ENCODE measurements around the gene TRMT1L.

GRCh38 chr1:185075476-185075875, 81.3 kb downstream of the TRMT1L start:
- TF ChIP-seq POLR2A (IDR thresholded peaks at IDR 0.05): no peak
- TF ChIP-seq CTCF (IDR thresholded peaks at IDR 0.05): no peak
- no peak for TF ChIP-seq EP300 (IDR thresholded peaks at IDR 0.05)
